Embryonic facial prominence (tissue), 1 donor: ENCODE data around the gene SLC12A9.
"Not testable (repeated sequence)": the region's sequence is repeated elsewhere in the genome, so short reads cannot be mapped to it uniquely, and the experiment has no call there.

ENCODE experiments used
- DNase-seq: peaks from one replicate; pipeline ENCODE4 v3.0.0-alpha.2; 2016; ENCODE audit errors: extremely low spot score

The SLC12A9 gene

DNA sequence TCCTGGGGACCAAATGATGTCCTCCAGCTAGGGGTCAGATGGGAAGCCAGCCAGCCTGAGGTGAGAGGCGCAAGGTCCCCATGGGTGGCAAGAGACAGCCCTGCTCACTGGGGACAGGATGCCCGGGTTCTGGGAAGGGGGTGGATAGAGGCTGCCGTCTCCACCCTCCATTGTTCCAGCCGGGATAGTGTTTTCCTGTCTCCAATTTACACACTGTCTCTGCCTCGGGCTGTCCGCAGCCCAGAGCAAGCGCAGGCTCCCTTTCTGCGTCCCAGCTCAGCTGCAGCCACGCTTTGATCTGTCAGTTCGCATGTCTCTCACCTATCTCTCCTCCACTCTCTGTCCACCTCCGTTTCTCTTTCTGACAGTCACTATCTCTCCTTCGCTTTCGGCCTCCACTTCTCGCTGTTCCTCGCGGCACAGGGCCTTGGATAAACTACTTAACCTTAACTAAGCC is 27.3 kb upstream of the SLC12A9 start:
- DNase-seq = peak; percentile 10

- no peak for DNase-seq
These were observed 26.6 kb upstream of the SLC12A9 start for GRCh38 chr7:100825751-100826513.

- DNase-seq = peak; percentile 7
These were observed 25.8 kb upstream of the SLC12A9 start for GRCh38 chr7:100826514-100827329.

- DNase-seq = peak; percentile 92
These were observed 24.9 kb upstream of the SLC12A9 start, which contains the start of gene EPHB4 for GRCh38 chr7:100827330-100828226. TSS of gene EPHB4 (minus strand) at chr7:100827523. CDS start at chr7:100827030, 493 bp downstream.

DNA sequence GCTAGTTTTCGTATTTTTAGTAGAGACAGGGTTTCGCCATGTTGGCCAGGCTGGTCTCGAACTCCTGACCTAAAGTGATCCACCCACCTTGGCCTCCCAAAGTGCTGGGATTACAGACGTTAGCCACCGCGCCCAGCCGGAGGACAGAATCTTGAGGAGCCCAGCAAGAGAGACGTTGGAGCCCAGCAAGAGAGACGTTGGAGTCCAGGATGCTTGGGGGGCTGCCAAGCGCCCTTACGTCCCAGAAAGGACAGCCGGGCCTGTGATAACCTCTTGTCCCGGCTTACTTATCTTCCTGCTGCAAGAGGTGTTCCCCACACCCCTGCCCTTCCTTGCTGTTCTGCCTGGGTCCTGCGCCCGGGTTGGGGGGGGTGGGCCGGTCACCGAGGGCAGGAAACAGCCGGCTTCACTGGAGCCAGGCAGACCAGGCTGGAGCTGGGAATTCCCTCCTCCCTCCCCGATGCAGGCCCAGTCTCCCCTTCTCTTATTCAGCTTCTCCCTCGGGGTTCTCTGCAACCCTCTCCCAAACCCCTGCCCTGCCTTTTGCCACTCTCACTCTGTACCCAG is 23.3 kb upstream of the SLC12A9 start:
- no peak for DNase-seq

DNA sequence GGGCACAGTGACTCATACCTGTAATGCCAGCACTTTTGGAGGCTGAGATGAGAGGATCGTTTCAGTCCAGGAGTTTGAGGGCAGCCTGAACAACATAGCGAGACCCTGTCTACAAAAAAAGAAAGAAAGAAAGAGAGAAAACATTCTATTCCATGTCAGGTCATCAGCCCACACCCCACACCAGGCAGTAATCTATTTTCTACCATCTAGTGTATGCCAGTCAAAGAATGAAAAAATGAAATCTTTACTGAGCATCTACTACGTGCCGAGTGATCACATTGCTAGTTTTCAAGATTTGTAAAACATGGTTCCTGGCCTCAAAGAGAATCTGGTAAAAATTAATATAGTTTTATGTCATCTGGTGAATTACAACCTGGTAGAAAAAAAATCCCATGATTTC is 22.1 kb upstream of the SLC12A9 start:
- no peak for DNase-seq

- no peak for DNase-seq
These were observed 20.3 kb upstream of the SLC12A9 start for GRCh38 chr7:100832281-100832633.

GRCh38 chr7:100835903-100836811 is 16.4 kb upstream of the SLC12A9 start:
- DNase-seq = no peak

GRCh38 chr7:100836812-100837098 is 15.8 kb upstream of the SLC12A9 start:
- DNase-seq = no peak

DNA sequence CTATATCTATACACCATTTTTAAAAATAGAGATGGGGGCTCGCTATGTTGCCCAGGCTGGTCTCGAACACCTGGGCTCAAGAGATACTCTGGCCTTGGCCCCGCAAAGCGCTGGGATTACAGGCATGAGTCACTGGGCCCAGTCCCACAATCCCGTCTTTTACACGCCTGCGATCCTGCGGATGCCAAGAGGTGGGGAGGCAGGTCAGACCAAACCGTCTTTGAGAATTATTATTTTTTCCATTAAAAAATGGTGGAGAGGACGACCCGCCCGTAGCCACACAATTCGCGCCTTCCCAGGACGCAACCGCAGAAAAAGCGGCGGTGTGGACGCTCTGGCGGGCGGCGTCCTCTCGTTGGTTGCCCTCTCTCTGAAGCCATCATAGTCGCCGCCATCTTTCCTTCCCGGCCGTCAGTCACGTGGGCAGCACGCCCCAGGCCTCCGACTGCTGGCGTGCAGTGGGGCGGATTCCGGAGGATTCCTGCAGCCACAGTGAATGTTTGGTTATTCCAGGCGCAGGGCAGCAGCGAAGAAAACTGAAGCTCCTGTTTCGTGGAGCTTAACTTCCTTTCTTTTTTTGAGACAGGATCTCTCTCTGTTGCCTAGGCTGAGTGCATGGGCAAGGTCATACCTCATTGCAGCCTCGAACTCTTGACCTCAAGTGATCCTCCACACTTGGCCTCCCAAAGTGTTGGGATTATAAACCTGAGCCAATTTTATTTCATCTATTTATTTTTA is 15.2 kb upstream of the SLC12A9 start:
- peak; percentile 92 for DNase-seq

- DNase-seq = no peak
These were observed 13.2 kb upstream of the SLC12A9 start for GRCh38 chr7:100839361-100839760.

DNA sequence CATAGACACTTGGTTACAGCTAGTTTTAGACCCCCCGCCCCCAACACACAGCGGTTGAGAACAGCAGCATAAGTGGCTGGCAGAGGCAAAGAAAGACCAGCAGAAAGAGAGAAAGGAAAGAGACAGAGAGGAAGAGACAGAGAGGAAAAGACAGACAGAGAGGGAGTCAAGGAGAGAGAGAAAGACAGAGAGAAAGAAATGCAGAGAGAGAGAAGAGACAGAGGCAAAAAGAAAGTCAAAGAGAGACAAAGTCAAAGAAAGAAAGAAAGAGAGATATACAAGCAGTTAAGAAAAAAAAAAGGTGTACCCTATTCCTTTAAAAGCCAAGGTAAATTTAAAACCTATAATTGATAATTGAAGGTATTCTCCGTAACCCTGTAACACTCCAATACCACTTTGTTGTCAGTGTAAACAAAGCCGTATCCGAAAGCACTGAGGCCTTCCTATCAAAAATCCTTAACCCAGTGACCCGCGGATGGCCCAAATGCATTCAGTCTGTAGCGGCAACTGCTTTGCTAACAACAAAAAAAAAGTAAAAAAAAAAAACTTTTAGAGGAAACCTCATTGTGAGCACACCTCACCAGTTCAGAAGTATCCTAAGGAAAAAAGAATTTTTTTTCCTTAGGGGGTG is 11.9 kb upstream of the SLC12A9 start:
- no peak for DNase-seq

GRCh38 chr7:100847360-100847759 is 5.2 kb upstream of the SLC12A9 start:
- DNase-seq = no peak

DNA sequence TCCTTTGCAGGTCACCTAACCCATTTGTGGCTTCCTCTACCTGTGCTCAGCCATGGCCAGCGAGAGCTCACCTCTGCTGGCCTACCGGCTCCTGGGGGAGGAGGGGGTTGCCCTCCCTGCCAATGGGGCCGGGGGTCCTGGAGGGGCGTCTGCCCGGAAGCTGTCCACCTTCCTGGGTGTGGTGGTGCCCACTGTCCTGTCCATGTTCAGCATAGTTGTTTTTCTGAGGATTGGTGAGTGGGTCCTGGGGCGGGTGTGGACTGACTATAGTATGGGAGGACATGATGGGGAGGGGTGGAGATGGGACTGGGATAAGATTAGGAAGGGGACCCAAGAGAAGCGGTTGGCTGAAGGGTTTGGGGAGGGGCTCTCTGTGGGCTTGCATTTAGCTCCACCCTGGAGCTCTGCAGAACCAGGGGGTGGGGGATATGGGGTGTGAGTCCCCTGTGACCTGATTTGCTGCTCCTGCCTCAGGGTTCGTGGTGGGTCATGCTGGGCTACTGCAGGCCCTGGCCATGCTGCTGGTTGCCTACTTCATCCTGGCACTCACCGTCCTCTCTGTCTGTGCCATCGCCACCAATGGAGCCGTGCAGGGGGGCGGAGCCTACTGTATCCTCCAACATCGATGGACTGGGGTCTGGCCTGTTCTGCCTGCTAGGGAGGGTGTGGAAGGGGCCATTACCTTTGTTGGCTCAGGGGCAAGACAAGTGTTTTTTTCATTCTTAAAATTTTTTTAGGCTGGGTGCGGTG is 1.8 kb downstream of the SLC12A9 start:
- DNase-seq = no peak

GRCh38 chr7:100854899-100855298 is 2.4 kb downstream of the SLC12A9 start:
- DNase-seq = not testable (repeated sequence)

- no peak for DNase-seq
These were observed 3.0 kb downstream of the SLC12A9 start for GRCh38 chr7:100855515-100855914.

- no peak for DNase-seq
These were observed 4.4 kb downstream of the SLC12A9 start for GRCh38 chr7:100856871-100857282.

- no peak for DNase-seq
These were observed 7.3 kb downstream of the SLC12A9 start for GRCh38 chr7:100859856-100860255.
